Epithelial cell of umbilical artery (primary cell): Measurements from ENCODE around the gene TBC1D3C. TPM values are rescaled to one million over a fixed set of nuclear protein-coding genes. Genes with fewer than 3 reads are reported as not detected.

Source experiments
- total RNA-seq: library from RNA; depleted of rRNA; stranded (reverse); fragments of >200 nt; gene quantifications from 2 replicates; pipeline ENCODE4 v1.2.3, GENCODE V29; 2014

Gene TBC1D3C
- 0.32 TPM in 1 of 2 replicates, not detected in the other for total RNA-seq

DNA sequence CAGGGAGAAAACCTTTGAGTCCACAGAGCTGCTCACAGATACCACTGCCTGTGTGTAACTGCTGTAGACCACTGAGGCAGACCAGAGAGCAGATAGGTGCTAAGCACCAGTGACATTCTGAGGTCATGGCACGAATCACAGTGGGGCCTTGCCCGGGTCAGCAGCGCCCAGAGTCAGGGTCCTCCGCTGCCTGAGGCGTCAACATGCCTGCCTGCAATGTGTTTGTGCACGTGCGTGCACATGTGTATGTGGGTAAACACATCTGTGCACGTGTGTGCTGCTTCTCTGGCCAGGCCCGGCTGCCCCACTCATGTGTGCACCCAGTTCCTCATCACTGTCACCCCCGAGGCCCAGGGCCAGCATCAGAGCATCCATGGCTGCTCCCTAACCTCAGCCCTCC lies at the start of gene TBC1D3C:
Gene TBC1D3C (minus strand): TSS at position 101 of the 400 bp plus-strand sequence. CDS start 1,568 bp downstream, outside the sequence.

Other genes with a start within 250 kb of the TBC1D3C start
- not detected in 2 replicates for gene TBC1D3K, start 144.2 kb downstream of the TBC1D3C start, total RNA-seq
- 1.3 and 2.7 TPM in 2 replicates for gene TBC1D3L, start 79.6 kb downstream of the TBC1D3C start, total RNA-seq
- not detected in 2 replicates for gene TBC1D3D, start 64.7 kb downstream of the TBC1D3C start, total RNA-seq
- not detected in 2 replicates for gene TBC1D3E, start 59.3 kb upstream of the TBC1D3C start, total RNA-seq
- not detected in 2 replicates for gene TBC1D3, start 123.9 kb upstream of the TBC1D3C start, total RNA-seq
- gene MRPL45, start 228.5 kb upstream of the TBC1D3C start, total RNA-seq: 30.1 and 36.1 TPM in 2 replicates